Measurements from ENCODE around the gene RPAP3. TPM values are rescaled to one million over a fixed set of nuclear protein-coding genes. Genes with fewer than 3 reads are reported as not detected.

The RPAP3 gene
- total and polyA plus RNA-seq, 9 of the 15 experiments (the other 6 are each of a cell fraction or from before 2014, with no cell fraction given) = 40.0 to 92.1 (median 54.1) TPM

GRCh38 chr12:47742253-47742825, 36.5 kb upstream of the RPAP3 start (continued):
- TF ChIP-seq ZNF407 (IDR thresholded peaks at IDR 0.05; ENCODE audit: low read depth) (no peak), E4F1 (CRISPR knock-in tag; IDR thresholded peaks at IDR 0.05; ENCODE audit: borderline replicate concordance) (no peak), EP300 (IDR thresholded peaks at IDR 0.05; ENCODE audit: low read length) (no peak), SAFB2 (IDR thresholded peaks at IDR 0.05; ENCODE audit: borderline replicate concordance, low read depth, low read length, severe bottlenecking) (no peak), CHCHD3 (CRISPR knock-in tag; IDR thresholded peaks at IDR 0.05) (no peak), HES1 (IDR thresholded peaks at IDR 0.05; ENCODE audit: low read depth) (no peak), RBM22 (IDR thresholded peaks at IDR 0.05; ENCODE audit: low read depth, low read length, poor library complexity, severe bottlenecking) (no peak), POLR2H (tag; IDR thresholded peaks at IDR 0.05; ENCODE audit: low read depth) (no peak), POLR2G (IDR thresholded peaks at IDR 0.05; ENCODE audit: low read depth, low read length) (no peak), ZNF280A (IDR thresholded peaks at IDR 0.05; ENCODE audit: low read depth, partially characterized antibody) (no peak), RBM39 (optimal IDR thresholded peaks at IDR 0.05; ENCODE audit: low read depth, low read length) (no peak), FOXO4 (CRISPR knock-in tag; IDR thresholded peaks at IDR 0.05) (no peak)

Data from K562 (cell line).